Hepatocyte (in vitro differentiated cells): ENCODE measurements around the gene SMKR1.

Source experiments
- CTCF ChIP-seq: fragments of 200-600 bp; sonication (generic); IDR thresholded peaks from 2 replicates; pipeline ENCODE4 v1.5.1; 2016; ENCODE audit warnings: antibody characterized with exemption, mild to moderate bottlenecking; ENCODE audit not compliant: poor library complexity
- EZH2phosphoT487 ChIP-seq: fragments of 200-600 bp; sonication (generic); IDR thresholded peaks from one replicate; pipeline ENCODE4 v1.6.1; 2018; ENCODE audit warnings: antibody characterized with exemption, mild to moderate bottlenecking, low read depth, moderate library complexity; ENCODE audit not compliant: unreplicated experiment, severe bottlenecking

- TF ChIP-seq CTCF (no peak), EZH2phosphoT487 (no peak)
Measured at GRCh38 chr7:129557686-129558481, 55.6 kb downstream of the SMKR1 start.
